Measurements from ENCODE around the gene CD72.
"Not testable (repeated sequence)": the region's sequence is repeated elsewhere in the genome, so short reads cannot be mapped to it uniquely, and the experiment has no call there.

Gene CD72

GRCh38 chr9:35643046-35643445 lies 24.8 kb upstream of the CD72 start:
- Histone ChIP-seq H3F3A (ENCODE audit: insufficient read depth, low read length) (no peaks in the 10 kb centered on the region), H3K4me1 (ENCODE audit: low read length) (peaks cover 13% of the 10 kb centered on the region), H2AFZ (ENCODE audit: low read length) (no peak overlapping the region), H3K27me3 (replicated peaks; ENCODE audit: insufficient read depth, low read length) (no peaks in the 10 kb centered on the region), H3K36me3 (replicated peaks; ENCODE audit: insufficient read depth, low read length) (no peaks in the 10 kb centered on the region), H3K79me2 (ENCODE audit: low read length) (no peaks in the 10 kb centered on the region), H3K9me3 (replicated peaks; ENCODE audit: insufficient read depth, low read length) (no peaks in the 10 kb centered on the region), H3K4me3 (ENCODE audit: low read length) (no peak overlapping the region), H4K20me1 (ENCODE audit: insufficient read depth, low read length) (no peaks in the 10 kb centered on the region), H3K27ac (ENCODE audit: low read length) (no peak overlapping the region), H3K9ac (ENCODE audit: low read length) (no peak overlapping the region), H3K4me2 (ENCODE audit: low read depth, low read length) (no peak overlapping the region), H3K9me2 (replicated peaks; ENCODE audit: insufficient read depth, low read length) (no peaks in the 10 kb centered on the region)
- no peak for TF ChIP-seq CTCF (IDR thresholded peaks at IDR 0.05; ENCODE audit: low read length)
- no peak for TF ChIP-seq EZH2 (optimal IDR thresholded peaks at IDR 0.05; ENCODE audit: low read depth, low read length)
- TF ChIP-seq EZH2phosphoT487 (IDR thresholded peaks at IDR 0.05; ENCODE audit: low read length): no peak
- no peak for DNase-seq

DNA sequence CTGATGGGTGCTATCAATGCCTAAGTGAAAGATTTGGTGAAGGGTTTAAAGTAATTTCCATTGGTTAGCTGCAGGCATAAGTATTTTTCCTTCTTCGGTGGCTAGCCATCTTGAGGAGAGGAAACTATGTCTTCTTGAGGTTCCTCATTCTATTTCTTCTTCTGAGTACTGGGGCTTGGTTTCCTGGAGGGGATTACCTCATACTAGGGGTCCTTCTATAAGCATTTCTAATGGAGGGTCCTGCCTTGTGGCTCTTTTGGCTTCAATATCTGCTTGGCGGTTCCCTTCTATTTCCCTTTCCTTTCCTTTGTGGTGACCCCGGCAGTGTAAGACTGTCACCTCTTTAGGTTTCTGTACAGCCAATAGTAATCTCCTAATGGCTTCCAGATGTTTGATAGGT lies 23.3 kb upstream of the CD72 start:
- not testable (repeated sequence) for H3K9ac ChIP-seq (ENCODE audit: low read length); H3F3A ChIP-seq (ENCODE audit: insufficient read depth, low read length); H3K36me3 ChIP-seq (replicated peaks; ENCODE audit: insufficient read depth, low read length); H3K27me3 ChIP-seq (replicated peaks; ENCODE audit: insufficient read depth, low read length); H2AFZ ChIP-seq (ENCODE audit: low read length); H3K9me2 ChIP-seq (replicated peaks; ENCODE audit: insufficient read depth, low read length); H3K9me3 ChIP-seq (replicated peaks; ENCODE audit: insufficient read depth, low read length); H3K4me1 ChIP-seq (ENCODE audit: low read length); H3K4me3 ChIP-seq (ENCODE audit: low read length); H4K20me1 ChIP-seq (ENCODE audit: insufficient read depth, low read length); H3K79me2 ChIP-seq (ENCODE audit: low read length); DNase-seq; H3K4me2 ChIP-seq (ENCODE audit: low read depth, low read length); H3K27ac ChIP-seq (ENCODE audit: low read length)

GRCh38 chr9:35640431-35640830 lies 22.2 kb upstream of the CD72 start:
- not testable (repeated sequence) for H3K9ac ChIP-seq (ENCODE audit: low read length); H4K20me1 ChIP-seq (ENCODE audit: insufficient read depth, low read length); H3K27ac ChIP-seq (ENCODE audit: low read length); H3K9me2 ChIP-seq (replicated peaks; ENCODE audit: insufficient read depth, low read length); H3K4me1 ChIP-seq (ENCODE audit: low read length); H2AFZ ChIP-seq (ENCODE audit: low read length); H3K79me2 ChIP-seq (ENCODE audit: low read length); H3K9me3 ChIP-seq (replicated peaks; ENCODE audit: insufficient read depth, low read length); DNase-seq; H3K36me3 ChIP-seq (replicated peaks; ENCODE audit: insufficient read depth, low read length); H3K4me2 ChIP-seq (ENCODE audit: low read depth, low read length); H3K27me3 ChIP-seq (replicated peaks; ENCODE audit: insufficient read depth, low read length); H3K4me3 ChIP-seq (ENCODE audit: low read length); H3F3A ChIP-seq (ENCODE audit: insufficient read depth, low read length)

DNA sequence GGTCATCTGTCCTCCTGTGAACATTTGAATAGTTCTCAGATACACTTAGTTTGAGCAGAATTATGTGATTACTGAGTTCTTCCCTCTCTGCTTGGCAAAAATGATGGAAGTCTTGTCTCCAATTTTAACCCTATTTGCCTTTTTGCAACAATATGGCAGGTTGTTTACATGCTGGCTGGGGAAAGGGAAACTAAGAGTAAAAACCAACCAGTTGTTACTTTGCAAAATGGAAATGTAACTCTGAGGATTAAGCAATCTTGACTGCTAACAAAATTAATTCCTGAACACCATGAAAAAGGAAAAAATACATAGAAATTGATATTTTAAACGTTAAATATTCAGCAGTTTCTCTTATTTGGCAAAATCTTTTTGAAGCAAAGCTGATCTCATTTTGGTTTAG lies 21.4 kb upstream of the CD72 start:
- peaks cover 10% of the 10 kb centered on the region for H3K4me1 ChIP-seq (ENCODE audit: low read length)
- H3K9me2 ChIP-seq (replicated peaks; ENCODE audit: insufficient read depth, low read length): no peaks in the 10 kb centered on the region
- no peak overlapping the region for H3K4me3 ChIP-seq (ENCODE audit: low read length)
- H3K9me3 ChIP-seq (replicated peaks; ENCODE audit: insufficient read depth, low read length): no peaks in the 10 kb centered on the region
- TF ChIP-seq EZH2 (optimal IDR thresholded peaks at IDR 0.05; ENCODE audit: low read depth, low read length) (no peak), EZH2phosphoT487 (IDR thresholded peaks at IDR 0.05; ENCODE audit: low read length) (no peak), CTCF (IDR thresholded peaks at IDR 0.05; ENCODE audit: low read length) (no peak)
- peak overlapping the region; percentile 9; the same call in 1 of the 2 replicates for H3K4me2 ChIP-seq (ENCODE audit: low read depth, low read length)
- no peaks in the 10 kb centered on the region for H3F3A ChIP-seq (ENCODE audit: insufficient read depth, low read length)
- no peaks in the 10 kb centered on the region for H3K36me3 ChIP-seq (replicated peaks; ENCODE audit: insufficient read depth, low read length)
- peak overlapping the region; percentile 46; the same call in 1 of the 2 replicates for H2AFZ ChIP-seq (ENCODE audit: low read length)
- no peak overlapping the region for H3K27ac ChIP-seq (ENCODE audit: low read length)
- H4K20me1 ChIP-seq (ENCODE audit: insufficient read depth, low read length): no peaks in the 10 kb centered on the region
- DNase-seq: no peak
- H3K9ac ChIP-seq (ENCODE audit: low read length): no peak overlapping the region
- H3K79me2 ChIP-seq (ENCODE audit: low read length): no peaks in the 10 kb centered on the region
- H3K27me3 ChIP-seq (replicated peaks; ENCODE audit: insufficient read depth, low read length): no peaks in the 10 kb centered on the region

DNA sequence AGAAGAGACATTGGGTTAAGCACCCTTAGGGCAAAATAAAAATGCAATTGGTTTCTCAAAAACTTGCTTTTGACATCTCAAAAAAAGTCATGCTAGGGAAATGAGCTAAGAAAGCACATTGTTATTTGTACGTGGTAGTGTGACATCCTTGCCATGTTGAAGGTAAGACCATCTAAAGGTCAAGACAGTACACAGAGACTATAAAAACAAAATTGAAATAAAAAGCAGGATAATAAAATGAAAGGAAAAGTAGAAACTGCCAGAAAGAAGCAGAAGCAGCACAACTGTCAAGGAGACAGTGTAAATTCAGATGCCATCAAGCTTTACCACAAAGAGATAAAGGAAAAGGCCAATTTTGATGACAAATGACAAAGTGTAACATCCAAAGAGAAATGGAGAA lies 21.0 kb upstream of the CD72 start:
- not testable (repeated sequence) for H3K4me1 ChIP-seq (ENCODE audit: low read length); H3K9me3 ChIP-seq (replicated peaks; ENCODE audit: insufficient read depth, low read length); H3F3A ChIP-seq (ENCODE audit: insufficient read depth, low read length); H3K36me3 ChIP-seq (replicated peaks; ENCODE audit: insufficient read depth, low read length); H3K9ac ChIP-seq (ENCODE audit: low read length); H3K27me3 ChIP-seq (replicated peaks; ENCODE audit: insufficient read depth, low read length); H3K4me3 ChIP-seq (ENCODE audit: low read length); H3K27ac ChIP-seq (ENCODE audit: low read length); DNase-seq; H3K79me2 ChIP-seq (ENCODE audit: low read length); H3K9me2 ChIP-seq (replicated peaks; ENCODE audit: insufficient read depth, low read length); H4K20me1 ChIP-seq (ENCODE audit: insufficient read depth, low read length)
- Histone ChIP-seq H2AFZ (ENCODE audit: low read length) (peak overlapping the region; percentile 46; the same call in 1 of the 2 replicates), H3K4me2 (ENCODE audit: low read depth, low read length) (0 out of 2 replicates have a peak overlapping the region, but pooled peaks have one; percentile 9)

DNA sequence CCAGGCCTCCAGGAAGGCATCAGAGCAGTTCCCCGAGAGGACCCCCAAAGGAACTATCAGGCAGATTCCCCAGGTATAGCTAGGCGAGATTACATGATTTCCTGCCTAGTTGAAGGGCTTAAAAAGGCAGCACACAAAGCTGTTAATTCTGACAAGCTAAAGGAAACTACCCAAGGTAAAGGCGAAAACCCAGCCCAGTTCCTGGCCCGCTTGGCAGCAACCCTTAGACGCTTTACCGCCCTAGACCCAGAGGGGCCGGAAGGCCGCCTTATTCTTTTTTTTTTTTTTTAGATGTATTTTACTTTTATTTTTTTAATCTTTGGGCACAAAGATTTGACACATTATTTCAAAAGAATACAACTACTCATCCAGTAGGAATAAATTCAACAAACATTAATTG lies 20.5 kb upstream of the CD72 start:
- H3F3A ChIP-seq (ENCODE audit: insufficient read depth, low read length); DNase-seq; H2AFZ ChIP-seq (ENCODE audit: low read length); H3K27ac ChIP-seq (ENCODE audit: low read length); H3K9ac ChIP-seq (ENCODE audit: low read length); H3K79me2 ChIP-seq (ENCODE audit: low read length); H3K4me2 ChIP-seq (ENCODE audit: low read depth, low read length); H3K9me3 ChIP-seq (replicated peaks; ENCODE audit: insufficient read depth, low read length); H3K27me3 ChIP-seq (replicated peaks; ENCODE audit: insufficient read depth, low read length); H3K4me1 ChIP-seq (ENCODE audit: low read length); H3K36me3 ChIP-seq (replicated peaks; ENCODE audit: insufficient read depth, low read length); H3K4me3 ChIP-seq (ENCODE audit: low read length); H4K20me1 ChIP-seq (ENCODE audit: insufficient read depth, low read length); H3K9me2 ChIP-seq (replicated peaks; ENCODE audit: insufficient read depth, low read length): not testable (repeated sequence)
